HG03439 (cell line): Measurements from ENCODE around the gene SBF1.
"Not testable (repeated sequence)": the region's sequence is repeated elsewhere in the genome, so short reads cannot be mapped to it uniquely, and the experiment has no call there.

Source experiments
- ATAC-seq: cut with Tn5 transposase; IDR thresholded peaks from one replicate; pipeline ENCODE4 v1.9.1; 2021; ENCODE audit warnings: mild to moderate bottlenecking, moderate library complexity; ENCODE audit not compliant: unreplicated experiment

SBF1 gene

GRCh38 chr22:50474710-50475651 is at the start of gene SBF1:
Gene SBF1 (minus strand): TSS chr22:50475035. CDS start chr22:50474840, 195 bp downstream.
- ATAC-seq, result peak; percentile 59

GRCh38 chr22:50523806-50524675 is 49.2 kb upstream of the SBF1 start:
- no peak for ATAC-seq

- ATAC-seq, result no peak
Observed at GRCh38 chr22:50523458-50523805, 48.6 kb upstream of the SBF1 start.

GRCh38 chr22:50522806-50523438 is 48.1 kb upstream of the SBF1 start:
- ATAC-seq, result no peak

GRCh38 chr22:50522208-50522805 is 47.5 kb upstream of the SBF1 start:
- no peak for ATAC-seq

GRCh38 chr22:50521710-50522109 is 46.9 kb upstream of the SBF1 start:
- ATAC-seq, result no peak

- no peak for ATAC-seq
Observed at GRCh38 chr22:50520826-50521453, 46.1 kb upstream of the SBF1 start.

GRCh38 chr22:50520184-50520583 is 45.3 kb upstream of the SBF1 start:
- ATAC-seq, result not testable (repeated sequence)

- ATAC-seq, result no peak
Observed at GRCh38 chr22:50519151-50519550, 44.3 kb upstream of the SBF1 start.

- no peak for ATAC-seq
Observed at GRCh38 chr22:50518606-50519005, 43.8 kb upstream of the SBF1 start.

- ATAC-seq, result no peak
Observed at GRCh38 chr22:50517495-50518260, 42.8 kb upstream of the SBF1 start.

- ATAC-seq, result no peak
Observed at GRCh38 chr22:50516891-50517290, 42.1 kb upstream of the SBF1 start.

GRCh38 chr22:50516068-50516467 is 41.2 kb upstream of the SBF1 start:
- no peak for ATAC-seq

GRCh38 chr22:50513175-50513574 is 38.3 kb upstream of the SBF1 start:
- ATAC-seq, result no peak

- ATAC-seq, result no peak
Observed at GRCh38 chr22:50508897-50509296, 34.1 kb upstream of the SBF1 start.

GRCh38 chr22:50507991-50508884 is 33.4 kb upstream of the SBF1 start, which contains the start of gene NCAPH2:
Gene NCAPH2 (plus strand): TSS chr22:50508224. CDS start chr22:50508338, 114 bp downstream.
- peak; percentile 75 for ATAC-seq

- ATAC-seq, result peak; percentile 40
Observed at GRCh38 chr22:50507421-50507990, 32.7 kb upstream of the SBF1 start, which contains the start of gene LMF2. Gene LMF2 (minus strand): TSS chr22:50507702. CDS start chr22:50507675, 27 bp downstream.
